Gastrocnemius medialis (tissue), 4 donors: Measurements from ENCODE around the gene GBX1. TPM values are rescaled to one million over a fixed set of nuclear protein-coding genes. Genes with fewer than 3 reads are reported as not detected.
A peak's percentile ranks its signal among the peaks of the same experiment; 100 is the strongest.

ENCODE experiments used
- ATAC-seq, 2 donors: fragments of 150-250 bp; one replicate each; pipeline ENCODE4 v1.9.1; 2016
- DNase-seq, 2 donors: peaks; one replicate each; pipeline ENCODE4 v3.0.0-alpha.2; 2019
- H3K27ac ChIP-seq, 4 donors: fragments of 200-600 bp; sonication (generic); 1 replicate in 1 of 4; 2 replicates in 3 of 4; pipeline ENCODE4 v1.5.1; 2016 to 2018; ENCODE audit warnings: mild to moderate bottlenecking in 2 of 4, moderate library complexity in 1 of 4
- H3K27me3 ChIP-seq, 3 donors: fragments of 200-600 bp; sonication (generic) in 2 of 3; 1 replicate in 1 of 3; 2 replicates in 2 of 3; pipeline versions ENCODE4 v1.5.1 to v1.6.0; 2016 to 2019; ENCODE audit warnings: mild to moderate bottlenecking in 1 of 3, moderate library complexity in 1 of 3
- H3K36me3 ChIP-seq, 2 donors: fragments of 200-600 bp; sonication (generic) in 1 of 2; one replicate each; pipeline ENCODE4 v1.5.1; 2017 to 2018
- H3K4me1 ChIP-seq, 2 donors: fragments of 200-600 bp; sonication (generic) in 1 of 2; one replicate each; pipeline ENCODE4 v1.5.1; 2016 to 2017; ENCODE audit warnings: mild to moderate bottlenecking in 2 of 2
- H3K4me3 ChIP-seq, 4 donors: fragments of 200-600 bp; sonication (generic) in 3 of 4; 1 replicate in 1 of 4; 2 replicates in 3 of 4; pipeline ENCODE4 v1.5.1; 2016 to 2019; ENCODE audit warnings: mild to moderate bottlenecking in 2 of 4
- H3K9me3 ChIP-seq, 3 donors: fragments of 200-600 bp; sonication (generic) in 2 of 3; 1 replicate in 1 of 3; 2 replicates in 2 of 3; pipeline ENCODE4 v1.5.1; 2016 to 2019
- CTCF ChIP-seq, 5 experiments: fragments of 450-650 bp in 3 of 5; fragments of 200-600 bp in 2 of 5; sonication (generic) in 2 of 5; IDR thresholded peaks in 4 of 5; conservative IDR thresholded peaks in 1 of 5; 1 replicate in 4 of 5; 2 replicates in 1 of 5; pipeline ENCODE4 v1.5.1; 2016 to 2019; ENCODE audit warnings: antibody characterized with exemption in 5 of 5, mild to moderate bottlenecking in 3 of 5, moderate library complexity in 3 of 5
- POLR2A ChIP-seq, 2 donors: fragments of 450-650 bp; IDR thresholded peaks; one replicate each; pipeline ENCODE4 v1.6.1; 2017; ENCODE audit warnings: antibody characterized with exemption in 2 of 2, mild to moderate bottlenecking in 2 of 2, moderate library complexity in 2 of 2
- in situ Hi-C, 4 donors: fragments of 200-750 bp; cut with MboI; loops; one replicate each; pipeline versions ENCODE4 v1.15.0 to v1.8.0; 2017; ENCODE audit warnings: low sequenced_read_pairs in 4 of 4
- intact Hi-C: fragments of 100-400 bp; cut with DNase I; formaldehyde crosslinking; loops from one replicate; pipeline ENCODE4 v1.15.1; 2023; ENCODE audit warnings: low total_unique reads
- total RNA-seq, 4 donors: library from RNA; depleted of rRNA; stranded (reverse); fragments of >200 nt; gene quantifications; one replicate each; pipeline versions ENCODE4 v1.1.0 to v1.2.3, GENCODE V29; 2016

GBX1 gene
- total RNA-seq, 4 donors from 2014 or later, result 0.58 TPM; not detected in 3

- peaks cover 26 to 37% of the 10 kb centered on the region in 2 donors for H3K4me1 ChIP-seq
- H3K9me3 ChIP-seq, result no peaks in the 10 kb centered on the region
- ATAC-seq (no peak), DNase-seq (no peak)
- intact Hi-C loops (loop anchor here (5.0 kb wide), 2 partner anchors 106 to 161 kb away; partner anchors contain the start of genes ABCB8, FASTK and TMUB1), in situ Hi-C loops (no loop called here)
- H3K27me3 ChIP-seq, result no peaks in the 10 kb centered on the region
- no peaks in the 10 kb centered on the region for H3K36me3 ChIP-seq
- TF ChIP-seq POLR2A (IDR thresholded peaks at IDR 0.05) (no peak), CTCF (IDR thresholded peaks at IDR 0.05 in 4 of 5, conservative IDR thresholded peaks at IDR 0.05 in 1 of 5) (no peak)
- H3K27ac ChIP-seq, result peak overlapping the region; percentile 91 to 100 (median 99)
- peak overlapping the region in 1 of 4 donors; percentile 62 for H3K4me3 ChIP-seq
Measured at GRCh38 chr7:151188252-151188542, 20.7 kb upstream of the GBX1 start.

- DNase-seq (peak; percentile 83 to 93), ATAC-seq (peak; percentile 75 to 81)
- Histone ChIP-seq H3K4me3 (peak overlapping the region; percentile 57 to 62 (median 60)), H3K36me3 (no peaks in the 10 kb centered on the region), H3K27ac (peak overlapping the region; percentile 91 to 100 (median 99)), H3K9me3 (no peaks in the 10 kb centered on the region), H3K27me3 (no peaks in the 10 kb centered on the region), H3K4me1 (peaks cover 30 to 37% of the 10 kb centered on the region in 2 donors)
- TF ChIP-seq CTCF (IDR thresholded peaks at IDR 0.05 in 4 of 5, conservative IDR thresholded peaks at IDR 0.05 in 1 of 5), result no peak
- no peak for TF ChIP-seq POLR2A (IDR thresholded peaks at IDR 0.05)
- in situ Hi-C loops, result no loop called here
- intact Hi-C loops, result loop anchor here (2.0 to 5.0 kb wide), 3 partner anchors 39 to 160 kb away; partner anchors contain the start of genes ABCB8, ABCF2, FASTK and TMUB1
Measured at GRCh38 chr7:151187409-151188251, 20.1 kb upstream of the GBX1 start.

- Histone ChIP-seq H3K4me1 (peaks cover 37 to 39% of the 10 kb centered on the region in 2 donors), H3K27ac (peak within 1 kb of the TSS; percentile 91 to 100 (median 99)), H3K27me3 (no peaks in the 10 kb centered on the region), H3K4me3 (peak within 1 kb of the TSS; percentile 57 to 62 (median 60)), H3K36me3 (no peaks in the 10 kb centered on the region), H3K9me3 (no peaks in the 10 kb centered on the region)
- ATAC-seq, result peak; percentile 83 to 86
- intact Hi-C loops (loop anchor here (1.0 to 5.0 kb wide), 4 partner anchors 40 to 160 kb away; partner anchors contain the start of genes ABCB8, ABCF2, FASTK and TMUB1), in situ Hi-C loops (no loop called here)
- DNase-seq, result peak; percentile 65 to 91
- TF ChIP-seq POLR2A (IDR thresholded peaks at IDR 0.05), result peak; percentile 71 to 72
- no peak for TF ChIP-seq CTCF (IDR thresholded peaks at IDR 0.05 in 4 of 5, conservative IDR thresholded peaks at IDR 0.05 in 1 of 5)
Measured at GRCh38 chr7:151186640-151187408, 19.3 kb upstream of the GBX1 start, which contains the start of gene ASB10. Gene ASB10 (minus strand): TSS chr7:151187250. CDS start chr7:151187130, 120 bp downstream.

- intact Hi-C loops, result loop anchor here (1.0 to 5.0 kb wide), 4 partner anchors 41 to 159 kb away; partner anchors contain the start of genes ABCB8, ABCF2, FASTK and TMUB1
- peak overlapping the region; percentile 91 to 100 (median 99) for H3K27ac ChIP-seq
- H3K4me1 ChIP-seq, result peaks cover 32 to 41% of the 10 kb centered on the region in 2 donors
- H3K4me3 ChIP-seq, result peak overlapping the region; percentile 57 to 62 (median 60)
- H3K27me3 ChIP-seq, result no peaks in the 10 kb centered on the region
- H3K36me3 ChIP-seq, result peaks cover 0 to 3% of the 10 kb centered on the region in 2 donors
- ATAC-seq (peak; percentile 28 to 33), DNase-seq (peak in 1 of 2 donors; percentile 55)
- in situ Hi-C loops, result no loop called here
- no peak for TF ChIP-seq POLR2A (IDR thresholded peaks at IDR 0.05)
- peak in 2 of 5 experiments; percentile 12 to 40 for TF ChIP-seq CTCF (IDR thresholded peaks at IDR 0.05 in 4 of 5, conservative IDR thresholded peaks at IDR 0.05 in 1 of 5)
- H3K9me3 ChIP-seq, result no peaks in the 10 kb centered on the region
Measured at GRCh38 chr7:151185762-151186639, 18.5 kb upstream of the GBX1 start.
